ENCODE measurements around the gene AP2S1.
"Not testable (repeated sequence)": the region's sequence is repeated elsewhere in the genome, so short reads cannot be mapped to it uniquely, and the experiment has no call there.

- TF ChIP-seq CTCF, POLR2A (IDR thresholded peaks at IDR 0.05): not testable (repeated sequence)
Measured at GRCh38 chr19:46804432-46804831, 46.2 kb downstream of the AP2S1 start.
